Muscle layer of duodenum (tissue), 2 donors: ENCODE data around the gene GCM1.

Source experiments
- H3K27ac ChIP-seq: one replicate; pipeline ENCODE4 v1.7.0; 2013; ENCODE audit warnings: mild to moderate bottlenecking, low read length
- H3K27me3 ChIP-seq: one replicate; pipeline ENCODE4 v1.7.0; 2013; ENCODE audit warnings: low read depth, mild to moderate bottlenecking, control low read depth, low read length
- H3K36me3 ChIP-seq, 2 donors: one replicate each; pipeline ENCODE4 v1.7.0; 2013; ENCODE audit warnings: low read length in 2 of 2, control low read depth in 1 of 2, mild to moderate bottlenecking in 1 of 2; ENCODE audit not compliant: insufficient read depth in 2 of 2, control insufficient read depth in 1 of 2
- H3K4me1 ChIP-seq, 2 donors: one replicate each; pipeline ENCODE4 v1.7.0; 2013; ENCODE audit warnings: low read length in 2 of 2, mild to moderate bottlenecking in 2 of 2, control low read depth in 1 of 2, moderate library complexity in 1 of 2; ENCODE audit not compliant: insufficient read depth in 2 of 2, control insufficient read depth in 1 of 2
- H3K4me3 ChIP-seq, 2 donors: one replicate each; pipeline ENCODE4 v1.7.0; 2013; ENCODE audit warnings: low read length in 2 of 2, low read depth in 1 of 2, mild to moderate bottlenecking in 1 of 2
- H3K9me3 ChIP-seq, 2 donors: one replicate each; pipeline ENCODE4 v1.7.0; 2013; ENCODE audit warnings: low read length in 2 of 2, control low read depth in 1 of 2, mild to moderate bottlenecking in 1 of 2; ENCODE audit not compliant: control insufficient read depth in 1 of 2
- donor health status: healthy.

Gene GCM1

GRCh38 chr6:53151676-53152075, 3.0 kb upstream of the GCM1 start:
- H3K9me3 ChIP-seq, result no peaks in the 10 kb centered on the region
- no peaks in the 10 kb centered on the region for H3K4me1 ChIP-seq
- H3K27ac ChIP-seq, result no peak overlapping the region
- no peaks in the 10 kb centered on the region for H3K36me3 ChIP-seq
- H3K27me3 ChIP-seq, result no peaks in the 10 kb centered on the region
- no peak overlapping the region for H3K4me3 ChIP-seq

GRCh38 chr6:53144802-53145201, 3.8 kb downstream of the GCM1 start:
- H3K4me1 ChIP-seq, result peaks cover 0 to 22% of the 10 kb centered on the region in 2 donors
- H3K4me3 ChIP-seq, result no peak overlapping the region
- no peaks in the 10 kb centered on the region for H3K27me3 ChIP-seq
- H3K36me3 ChIP-seq, result no peaks in the 10 kb centered on the region
- no peaks in the 10 kb centered on the region for H3K9me3 ChIP-seq
- H3K27ac ChIP-seq, result no peak overlapping the region

GRCh38 chr6:53143710-53144109, 4.9 kb downstream of the GCM1 start:
- peaks cover 0 to 23% of the 10 kb centered on the region in 2 donors for H3K4me1 ChIP-seq
- H3K27ac ChIP-seq, result no peak overlapping the region
- no peaks in the 10 kb centered on the region for H3K36me3 ChIP-seq
- no peaks in the 10 kb centered on the region for H3K27me3 ChIP-seq
- H3K4me3 ChIP-seq, result no peak overlapping the region
- H3K9me3 ChIP-seq, result no peaks in the 10 kb centered on the region

GRCh38 chr6:53142810-53143209, 5.8 kb downstream of the GCM1 start:
- Histone ChIP-seq H3K27me3 (no peaks in the 10 kb centered on the region), H3K27ac (no peak overlapping the region), H3K4me3 (no peak overlapping the region), H3K36me3 (no peaks in the 10 kb centered on the region), H3K4me1 (peaks cover 0 to 23% of the 10 kb centered on the region in 2 donors), H3K9me3 (no peaks in the 10 kb centered on the region)

- Histone ChIP-seq H3K36me3 (no peaks in the 10 kb centered on the region), H3K27ac (no peak overlapping the region), H3K4me3 (no peak overlapping the region), H3K9me3 (no peaks in the 10 kb centered on the region), H3K27me3 (no peaks in the 10 kb centered on the region), H3K4me1 (peaks cover 0 to 23% of the 10 kb centered on the region in 2 donors)
Measured at GRCh38 chr6:53139841-53140413, 8.7 kb downstream of the GCM1 start.

GRCh38 chr6:53136000-53136609, 12.5 kb downstream of the GCM1 start:
- no peaks in the 10 kb centered on the region for H3K36me3 ChIP-seq
- no peaks in the 10 kb centered on the region for H3K9me3 ChIP-seq
- H3K4me1 ChIP-seq, result peaks cover 0 to 23% of the 10 kb centered on the region in 2 donors
- no peak overlapping the region for H3K4me3 ChIP-seq
- H3K27ac ChIP-seq, result no peak overlapping the region
- H3K27me3 ChIP-seq, result no peaks in the 10 kb centered on the region

- no peak overlapping the region for H3K27ac ChIP-seq
- no peaks in the 10 kb centered on the region for H3K27me3 ChIP-seq
- H3K4me3 ChIP-seq, result no peak overlapping the region
- H3K4me1 ChIP-seq, result peaks cover 0 to 14% of the 10 kb centered on the region in 2 donors
- no peaks in the 10 kb centered on the region for H3K9me3 ChIP-seq
- no peaks in the 10 kb centered on the region for H3K36me3 ChIP-seq
Measured at GRCh38 chr6:53134601-53135235, 13.9 kb downstream of the GCM1 start.

GRCh38 chr6:53133961-53134360, 14.7 kb downstream of the GCM1 start:
- H3K9me3 ChIP-seq, result no peaks in the 10 kb centered on the region
- peaks cover 0 to 13% of the 10 kb centered on the region in 2 donors for H3K4me1 ChIP-seq
- no peak overlapping the region for H3K27ac ChIP-seq
- H3K27me3 ChIP-seq, result no peaks in the 10 kb centered on the region
- H3K36me3 ChIP-seq, result no peaks in the 10 kb centered on the region
- H3K4me3 ChIP-seq, result no peak overlapping the region

- Histone ChIP-seq H3K27ac (no peak overlapping the region), H3K27me3 (no peaks in the 10 kb centered on the region), H3K36me3 (no peaks in the 10 kb centered on the region), H3K4me3 (no peak overlapping the region), H3K9me3 (no peaks in the 10 kb centered on the region), H3K4me1 (peaks cover 0 to 13% of the 10 kb centered on the region in 2 donors)
Measured at GRCh38 chr6:53130569-53131290, 17.9 kb downstream of the GCM1 start.

- H3K4me1 ChIP-seq, result peaks cover 0 to 8% of the 10 kb centered on the region in 2 donors
- no peak overlapping the region for H3K27ac ChIP-seq
- no peak overlapping the region for H3K4me3 ChIP-seq
- H3K36me3 ChIP-seq, result no peaks in the 10 kb centered on the region
- H3K9me3 ChIP-seq, result no peaks in the 10 kb centered on the region
- no peaks in the 10 kb centered on the region for H3K27me3 ChIP-seq
Measured at GRCh38 chr6:53128842-53129241, 19.8 kb downstream of the GCM1 start.

GRCh38 chr6:53125276-53125675, 23.4 kb downstream of the GCM1 start:
- Histone ChIP-seq H3K36me3 (no peaks in the 10 kb centered on the region), H3K27me3 (no peaks in the 10 kb centered on the region), H3K9me3 (no peaks in the 10 kb centered on the region), H3K4me3 (no peak overlapping the region), H3K4me1 (peaks cover 0 to under 1% of the 10 kb centered on the region in 2 donors), H3K27ac (no peak overlapping the region)
